Measurements from ENCODE around the gene MB21D2. TPM values are rescaled to one million over a fixed set of nuclear protein-coding genes. Genes with fewer than 3 reads are reported as not detected.

The MB21D2 gene
- total RNA-seq, 1 donor from 2014 or later: 15.1 TPM

DNA sequence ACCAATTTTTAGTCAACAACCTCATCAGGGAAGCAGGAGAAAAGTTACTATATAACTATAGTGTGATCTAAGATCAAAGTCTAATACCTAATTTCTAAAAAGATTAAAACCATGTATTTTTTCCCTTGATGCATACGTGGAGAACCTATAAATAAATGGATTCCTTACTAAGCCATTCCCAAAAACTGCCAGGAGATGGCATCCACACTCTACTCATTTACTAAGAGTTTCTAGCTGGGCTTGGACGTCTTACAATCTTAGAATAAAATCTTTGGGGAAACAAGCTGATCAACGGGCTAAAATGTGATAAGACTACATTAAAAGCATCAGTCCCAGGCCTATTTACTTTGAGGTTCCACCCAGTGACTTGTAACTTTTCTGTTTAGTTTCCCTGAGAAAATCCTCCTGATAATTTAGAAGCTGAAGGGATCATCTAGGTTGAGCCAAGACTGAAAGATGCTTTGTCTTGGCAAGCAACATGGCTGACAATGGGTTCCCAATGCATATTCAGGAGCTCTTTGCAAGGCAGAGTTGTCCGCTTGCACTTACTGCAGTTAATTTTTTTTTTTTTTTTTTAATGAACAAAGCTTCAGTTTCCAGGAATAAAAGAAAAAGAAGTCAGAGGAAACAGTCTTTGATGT lies 104.8 kb downstream of the MB21D2 start:
- Mint-ChIP-seq H3K27me3 (ENCODE audit: insufficient read depth, low read depth) (no peaks in the 10 kb centered on the region), H3K36me3 (no peaks in the 10 kb centered on the region), H3K9me3 (no peaks in the 10 kb centered on the region), H3K4me1 (peaks cover 6% of the 10 kb centered on the region), H3K4me3 (no peak overlapping the region), H3K27ac (no peak overlapping the region)
- Histone ChIP-seq H3K4me2 (no peak overlapping the region), H2AFZ (replicated peaks) (no peak overlapping the region), H3K79me2 (ENCODE audit: low read depth) (peaks cover 4% of the 10 kb centered on the region), H3K9ac (no peak overlapping the region), H3K4me1 (peaks cover 10% of the 10 kb centered on the region), H4K20me1 (ENCODE audit: low read depth) (no peaks in the 10 kb centered on the region), H3K27me3 (no peaks in the 10 kb centered on the region), H3F3A (ENCODE audit: low read depth) (no peaks in the 10 kb centered on the region), H3K4me3 (no peak overlapping the region), H3K36me3 (no peaks in the 10 kb centered on the region), H3K27ac (no peak overlapping the region), H3K9me3 (ENCODE audit: low read depth) (no peaks in the 10 kb centered on the region)
- DNase-seq (ENCODE audit: low spot score): peak; percentile 66
- TF ChIP-seq CTCF (IDR thresholded peaks at IDR 0.05): peak; percentile 68
- no peak for TF ChIP-seq EZH2phosphoT487 (IDR thresholded peaks at IDR 0.05)
- no peak for TF ChIP-seq EZH2 (IDR thresholded peaks at IDR 0.05)

DNA sequence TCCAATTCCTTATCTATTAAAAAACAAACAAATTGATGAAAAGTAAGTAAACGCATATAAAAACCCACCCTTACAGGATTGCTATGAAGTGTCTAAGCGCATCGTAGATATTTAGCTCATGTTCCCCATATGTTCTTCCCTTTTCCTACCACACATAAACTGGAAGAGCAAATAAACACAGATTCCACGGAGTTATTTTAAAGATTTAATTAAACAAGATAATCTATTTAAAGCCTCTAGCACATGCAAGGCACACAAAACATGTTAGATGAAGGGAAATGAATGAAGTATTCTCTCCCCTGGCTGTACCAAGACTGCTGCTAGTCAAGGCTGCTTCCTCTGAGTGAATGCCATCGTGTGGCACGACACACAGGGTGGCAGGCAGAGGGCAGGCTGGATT lies 111.9 kb downstream of the MB21D2 start:
- TF ChIP-seq CTCF (IDR thresholded peaks at IDR 0.05): no peak
- no peak for TF ChIP-seq EZH2 (IDR thresholded peaks at IDR 0.05)
- no peak for TF ChIP-seq EZH2phosphoT487 (IDR thresholded peaks at IDR 0.05)

DNA sequence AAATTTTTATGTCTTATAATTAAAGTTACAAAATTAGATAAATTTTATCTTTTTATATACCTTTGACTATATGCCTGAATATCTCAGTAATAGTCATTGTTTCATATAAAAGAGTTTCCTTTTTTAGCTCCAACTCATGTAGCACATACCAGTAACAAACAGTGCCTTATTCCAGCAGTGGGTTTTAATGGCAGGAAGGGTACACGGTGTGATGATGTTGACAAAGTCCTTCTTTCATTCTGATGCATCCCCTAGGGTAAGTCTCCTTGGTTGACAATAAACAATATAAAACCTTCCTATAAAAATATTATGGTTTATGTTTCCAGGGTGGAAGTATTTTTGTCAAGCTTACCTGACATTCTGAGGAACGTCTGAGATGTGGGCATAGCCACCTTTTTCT lies 113.2 kb downstream of the MB21D2 start:
- no peak for DNase-seq (ENCODE audit: low spot score)
- Histone ChIP-seq H3F3A (ENCODE audit: low read depth) (peaks cover 6% of the 10 kb centered on the region), H3K9me3 (ENCODE audit: low read depth) (no peaks in the 10 kb centered on the region), H3K27me3 (no peaks in the 10 kb centered on the region), H3K79me2 (ENCODE audit: low read depth) (peaks cover 13% of the 10 kb centered on the region), H2AFZ (replicated peaks) (no peak overlapping the region), H3K27ac (no peak overlapping the region), H3K9ac (no peak overlapping the region), H3K4me2 (no peak overlapping the region), H3K36me3 (no peaks in the 10 kb centered on the region), H4K20me1 (ENCODE audit: low read depth) (no peaks in the 10 kb centered on the region), H3K4me3 (no peak overlapping the region), H3K4me1 (peaks cover 7% of the 10 kb centered on the region)
- Mint-ChIP-seq H3K4me1 (peaks cover 4% of the 10 kb centered on the region), H3K27me3 (ENCODE audit: insufficient read depth, low read depth) (no peaks in the 10 kb centered on the region), H3K36me3 (no peaks in the 10 kb centered on the region), H3K9me3 (no peaks in the 10 kb centered on the region), H3K27ac (no peak overlapping the region), H3K4me3 (no peak overlapping the region)
- TF ChIP-seq EZH2phosphoT487 (IDR thresholded peaks at IDR 0.05) (no peak), CTCF (IDR thresholded peaks at IDR 0.05) (no peak), EZH2 (IDR thresholded peaks at IDR 0.05) (no peak)

More for the DNA sequence above, 111.9 kb downstream of the MB21D2 start:
- no peak overlapping the region for H3K9ac ChIP-seq
- Mint-ChIP-seq H3K4me3 (no peak overlapping the region), H3K36me3 (no peaks in the 10 kb centered on the region), H3K27me3 (ENCODE audit: insufficient read depth, low read depth) (no peaks in the 10 kb centered on the region), H3K9me3 (no peaks in the 10 kb centered on the region), H3K27ac (no peak overlapping the region), H3K4me1 (peaks cover 4% of the 10 kb centered on the region)
- H2AFZ ChIP-seq (replicated peaks): no peak overlapping the region
- H3K27ac ChIP-seq: no peak overlapping the region
- no peak overlapping the region for H3K4me2 ChIP-seq
- no peaks in the 10 kb centered on the region for H3K27me3 ChIP-seq
- peaks cover 6% of the 10 kb centered on the region for H3F3A ChIP-seq (ENCODE audit: low read depth)
- H3K4me3 ChIP-seq: no peak overlapping the region
- DNase-seq (ENCODE audit: low spot score): no peak
- H3K36me3 ChIP-seq: no peaks in the 10 kb centered on the region
- peaks cover 13% of the 10 kb centered on the region for H3K79me2 ChIP-seq (ENCODE audit: low read depth)
- peaks cover 7% of the 10 kb centered on the region for H3K4me1 ChIP-seq
- H3K9me3 ChIP-seq (ENCODE audit: low read depth): no peaks in the 10 kb centered on the region
- no peaks in the 10 kb centered on the region for H4K20me1 ChIP-seq (ENCODE audit: low read depth)
